HG03103 (cell line): ENCODE data around the gene TMEM131L.

Source experiments
- ATAC-seq: cut with Tn5 transposase; IDR thresholded peaks from one replicate; pipeline ENCODE4 v1.9.1; 2021; ENCODE audit warnings: low read depth; ENCODE audit not compliant: unreplicated experiment

TMEM131L gene

GRCh38 chr4:153676486-153676885 is 210.3 kb downstream of the TMEM131L start:
- ATAC-seq = no peak

DNA sequence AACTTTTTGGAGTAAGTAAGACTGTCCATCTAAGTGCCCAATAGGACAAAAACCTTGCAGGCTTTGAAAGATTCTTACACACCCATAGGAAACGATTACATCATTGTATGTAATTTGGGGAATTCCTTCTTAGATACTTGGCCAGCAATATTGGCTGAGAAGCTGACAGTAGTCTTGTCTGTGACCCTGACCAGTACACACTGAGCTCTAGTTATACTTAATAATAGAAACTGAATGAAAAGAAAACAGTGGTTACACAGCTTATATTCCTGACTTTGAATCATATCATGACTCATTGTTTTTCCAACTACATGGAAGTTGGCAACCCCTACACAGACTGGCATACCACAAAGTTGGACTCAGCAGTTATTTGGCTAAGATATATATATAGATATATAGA is 210.8 kb downstream of the TMEM131L start:
- ATAC-seq = no peak

GRCh38 chr4:153679486-153679885 is 213.3 kb downstream of the TMEM131L start:
- ATAC-seq = no peak

- no peak for ATAC-seq
Measured at GRCh38 chr4:153683763-153684181, 217.6 kb downstream of the TMEM131L start.

GRCh38 chr4:153684182-153684970 is 218.2 kb downstream of the TMEM131L start, which contains the start of gene TLR2:
TLR2 (plus strand) TSS chr4:153684280; CDS start chr4:153702908, 18,628 bp downstream.
- peak; percentile 92 for ATAC-seq

DNA sequence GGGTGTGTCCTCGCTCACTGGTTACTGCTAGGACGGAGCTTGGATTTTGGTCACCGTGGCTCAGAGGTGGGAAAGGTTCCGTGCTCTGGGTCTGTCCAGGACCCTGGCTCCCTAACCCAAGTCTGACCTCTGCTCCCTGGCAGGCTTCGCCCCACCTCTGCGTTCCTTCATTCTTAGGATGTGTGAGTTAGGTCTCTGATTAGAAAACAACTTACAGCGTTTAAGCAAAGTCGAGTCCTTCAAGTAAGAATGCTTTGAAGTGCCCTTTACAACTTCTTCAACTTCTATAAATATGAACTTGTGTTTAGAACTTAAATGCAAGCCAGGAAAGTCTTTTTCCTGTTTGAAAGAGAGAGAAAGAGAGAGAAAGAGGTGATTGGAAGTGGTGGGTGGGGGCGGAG is 218.8 kb downstream of the TMEM131L start:
- no peak for ATAC-seq
